HEK293 (cell line): Measurements from ENCODE around the gene GPR146.
A peak's percentile ranks its signal among the peaks of the same experiment; 100 is the strongest.

Experiments used
- CTCF ChIA-PET: fragments of 350-600 bp; formaldehyde crosslinking; extraction: SDS; loops from one replicate; lab custom pipeline; 2021; ENCODE audit warnings: antibody characterized with exemption; lab: Yijun Ruan, JAX
- POLR2A ChIA-PET: fragments of 300-600 bp; formaldehyde crosslinking; extraction: SDS; loops from one replicate; lab custom pipeline; 2020; ENCODE audit warnings: antibody characterized with exemption, inconsistent platforms; lab: Yijun Ruan, JAX
- H3K27ac ChIP-seq: fragments of 200-500 bp; sonication (Bioruptor generic); 2 replicates; pipeline ENCODE4 v1.5.1; 2014; ENCODE audit warnings: low read depth, low read length, control low read depth, inconsistent platforms; ENCODE audit errors: extremely low read depth
- H3K36me3 ChIP-seq, 2 experiments: fragments of 200-500 bp in 1 of 2; sonication (Bioruptor generic) in 1 of 2; 1 replicate in 1 of 2; 2 replicates in 1 of 2; pipeline ENCODE4 v1.5.1; 2014 to 2017; ENCODE audit warnings: inconsistent platforms in 2 of 2, low read length in 2 of 2; ENCODE audit not compliant: control insufficient read depth in 2 of 2, insufficient read depth in 1 of 2
- H3K4me1 ChIP-seq: fragments of 200-500 bp; sonication (Bioruptor generic); 2 replicates; pipeline ENCODE4 v1.5.1; 2014; ENCODE audit warnings: mild to moderate bottlenecking, low read length, inconsistent platforms; ENCODE audit not compliant: control insufficient read depth, insufficient read depth
- H3K4me3 ChIP-seq: 2 replicates; pipeline ENCODE4 v1.5.1; 2011; ENCODE audit warnings: low read depth, mild to moderate bottlenecking, control low read depth, low read length, moderate library complexity
- H3K9me3 ChIP-seq: fragments of 200-500 bp; sonication (Bioruptor generic); 2 replicates; pipeline ENCODE4 v1.5.1; 2014; ENCODE audit warnings: low read depth, low read length, inconsistent platforms; ENCODE audit not compliant: control insufficient read depth, insufficient read depth
- GLIS1 ChIP-seq: fragments of 450-650 bp; formaldehyde crosslinking; IDR thresholded peaks from 2 replicates; pipeline ENCODE4 v1.5.1; 2016; ENCODE audit warnings: missing biosample characterization, missing genetic modification characterization
- TRIM28 ChIP-seq: IDR thresholded peaks from 2 replicates; pipeline ENCODE4 v1.6.1; 2011; ENCODE audit warnings: low read length, control low read depth, borderline replicate concordance
- WT1 ChIP-seq: fragments of 450-650 bp; formaldehyde crosslinking; IDR thresholded peaks from 2 replicates; pipeline ENCODE4 v1.5.1; 2016; ENCODE audit warnings: missing biosample characterization, missing genetic modification characterization
- ZBTB26 ChIP-seq: fragments of 450-650 bp; formaldehyde crosslinking; optimal IDR thresholded peaks from 2 replicates; pipeline ENCODE3; 2016; ENCODE audit warnings: missing biosample characterization, mild to moderate bottlenecking, missing genetic modification characterization
- ZBTB7A ChIP-seq: fragments of 450-650 bp; formaldehyde crosslinking; IDR thresholded peaks from 2 replicates; pipeline ENCODE4 v1.5.1; 2016; ENCODE audit warnings: low read depth, missing biosample characterization, missing genetic modification characterization
- ZFHX2 ChIP-seq: fragments of 450-650 bp; formaldehyde crosslinking; conservative IDR thresholded peaks from 2 replicates; pipeline ENCODE4 v1.5.1; 2016; ENCODE audit warnings: missing biosample characterization, missing genetic modification characterization
- ZIC2 ChIP-seq: fragments of 450-650 bp; formaldehyde crosslinking; IDR thresholded peaks from 2 replicates; pipeline ENCODE4 v1.5.1; 2016; ENCODE audit warnings: missing biosample characterization, missing genetic modification characterization
- ZNF121 ChIP-seq: fragments of 450-650 bp; formaldehyde crosslinking; IDR thresholded peaks from 2 replicates; pipeline ENCODE4 v1.5.1; 2016; ENCODE audit warnings: missing biosample characterization, missing genetic modification characterization
- ZNF18 ChIP-seq: fragments of 450-650 bp; formaldehyde crosslinking; IDR thresholded peaks from 2 replicates; pipeline ENCODE4 v1.5.1; 2016; ENCODE audit warnings: missing biosample characterization, missing genetic modification characterization
- ZNF335 ChIP-seq: fragments of 450-650 bp; formaldehyde crosslinking; conservative IDR thresholded peaks from 2 replicates; pipeline ENCODE4 v1.5.1; 2016; ENCODE audit warnings: missing biosample characterization, missing genetic modification characterization
- ZNF416 ChIP-seq: fragments of 450-650 bp; formaldehyde crosslinking; IDR thresholded peaks from 2 replicates; pipeline ENCODE4 v1.5.1; 2016; ENCODE audit warnings: missing biosample characterization, missing genetic modification characterization
- ZNF530 ChIP-seq: fragments of 450-650 bp; formaldehyde crosslinking; IDR thresholded peaks from 2 replicates; pipeline ENCODE4 v1.5.1; 2016; ENCODE audit warnings: low read depth, missing biosample characterization, missing genetic modification characterization
- ZNF747 ChIP-seq: fragments of 450-650 bp; formaldehyde crosslinking; IDR thresholded peaks from 2 replicates; pipeline ENCODE4 v1.5.1; 2016; ENCODE audit warnings: missing biosample characterization, missing genetic modification characterization
- ZNF76 ChIP-seq: fragments of 450-650 bp; formaldehyde crosslinking; IDR thresholded peaks from 2 replicates; pipeline ENCODE4; 2016; ENCODE audit warnings: low read depth, missing biosample characterization, missing genetic modification characterization, borderline replicate concordance

Gene GPR146

GRCh38 chr7:1055491-1055955 is 11.2 kb downstream of the GPR146 start:
- no peak overlapping the region for H3K27ac ChIP-seq
- H3K36me3 ChIP-seq = peaks cover 0 to 7% of the 10 kb centered on the region in 2 experiments; a peak in 1 of 3 replicates
- POLR2A ChIA-PET = no interaction called here
- TF ChIP-seq ZNF335 (tag by site-specific recombination) = peak; percentile 74; the same call in 1 of the 2 replicates
- TF ChIP-seq WT1 (tag by site-specific recombination) = no peak
- TF ChIP-seq ZBTB26 = peak; percentile 1
- no peak for TF ChIP-seq ZNF530 (tag by site-specific recombination)
- no peak for TF ChIP-seq ZNF76 (tag by site-specific recombination)
- TF ChIP-seq GLIS1 (tag by site-specific recombination) = peak; percentile 32; the same call in 1 of the 2 replicates
- no peak for TF ChIP-seq ZNF18 (tag by site-specific recombination)
- TF ChIP-seq ZNF416 = no peak
- TF ChIP-seq TRIM28 = peak; percentile 5; the same call in 1 of the 2 replicates
- TF ChIP-seq ZBTB7A (tag by site-specific recombination) = no peak
- no peaks in the 10 kb centered on the region for H3K9me3 ChIP-seq
- no peaks in the 10 kb centered on the region for H3K4me1 ChIP-seq
- CTCF ChIA-PET = interaction anchor here (0.7 to 1.7 kb wide), 2 partner anchors 62 to 88 kb away, joined by 4 to 5 read pairs; no protein-coding TSS in a partner anchor
- no peak overlapping the region for H3K4me3 ChIP-seq

GRCh38 chr7:1055956-1056784 is 11.8 kb downstream of the GPR146 start:
- CTCF ChIA-PET = interaction anchor here (0.7 to 1.7 kb wide), 2 partner anchors 63 to 87 kb away, joined by 4 to 5 read pairs; no protein-coding TSS in a partner anchor
- no peaks in the 10 kb centered on the region for H3K9me3 ChIP-seq
- H3K4me1 ChIP-seq = no peaks in the 10 kb centered on the region
- POLR2A ChIA-PET = no interaction called here
- H3K36me3 ChIP-seq = peaks cover 0 to 7% of the 10 kb centered on the region in 2 experiments; a peak in 1 of 3 replicates
- TF ChIP-seq ZFHX2 (0 out of 2 replicates have a peak, but pooled peaks have one; percentile 25), ZIC2 (tag by site-specific recombination) (peak; percentile 17; the same call in 1 of the 2 replicates), ZNF747 (tag by site-specific recombination) (no peak)
- TF ChIP-seq, all 188 proteins: peak for 2
- no peak overlapping the region for H3K4me3 ChIP-seq
- no peak overlapping the region for H3K27ac ChIP-seq

GRCh38 chr7:1056785-1057410 is 12.6 kb downstream of the GPR146 start:
- POLR2A ChIA-PET = no interaction called here
- no peaks in the 10 kb centered on the region for H3K9me3 ChIP-seq
- H3K4me3 ChIP-seq = no peak overlapping the region
- no peaks in the 10 kb centered on the region for H3K4me1 ChIP-seq
- CTCF ChIA-PET = interaction anchor here (0.9 to 1.3 kb wide), 2 partner anchors 9 to 64 kb away, joined by 3 to 7 read pairs; no protein-coding TSS in a partner anchor
- no peak for TF ChIP-seq ZNF121 (tag by site-specific recombination)
- 0 out of 2 replicates have a peak, but pooled peaks have one; percentile 24 for TF ChIP-seq ZNF335 (tag by site-specific recombination)
- peaks cover 0 to 7% of the 10 kb centered on the region in 2 experiments; a peak in 1 of 3 replicates for H3K36me3 ChIP-seq
- no peak overlapping the region for H3K27ac ChIP-seq
